Spleen (tissue), 7 donors: ENCODE data around the gene OR52K2.
"Not testable (repeated sequence)": the region's sequence is repeated elsewhere in the genome, so short reads cannot be mapped to it uniquely, and the experiment has no call there.

Source experiments
- CTCF ChIP-seq, 11 experiments: fragments of 200-600 bp in 7 of 11; fragments of 450-650 bp in 4 of 11; sonication (generic) in 4 of 11; IDR thresholded peaks in 8 of 11; conservative IDR thresholded peaks in 3 of 11; 1 replicate in 7 of 11; 2 replicates in 4 of 11; pipeline versions ENCODE4 v1.4.0 to v1.8.0; 2016 to 2021; ENCODE audit warnings: antibody characterized with exemption in 11 of 11, inconsistent platforms in 4 of 11, mild to moderate bottlenecking in 1 of 11
- POLR2A ChIP-seq, 3 donors: fragments of 450-650 bp; IDR thresholded peaks; one replicate each; pipeline ENCODE4 v1.5.1; 2017; ENCODE audit warnings: antibody characterized with exemption in 3 of 3, mild to moderate bottlenecking in 1 of 3
- POLR2AphosphoS5 ChIP-seq, 3 donors: sonication (generic); formaldehyde crosslinking; IDR thresholded peaks; one replicate each; pipeline ENCODE4 v1.5.1; 2017; ENCODE audit warnings: antibody characterized with exemption in 3 of 3
- donor health status: DM: no; HTN: no; CAD: no; lungs with moderate emphysema.
- donor health status: DM: no; HTN: no; CAD: no.
- donor health status: DM: no; HTN: no; CAD: no.

- TF ChIP-seq CTCF (IDR thresholded peaks at IDR 0.05 in 8 of 11, conservative IDR thresholded peaks at IDR 0.05 in 3 of 11); POLR2AphosphoS5 (IDR thresholded peaks at IDR 0.05); POLR2A (IDR thresholded peaks at IDR 0.05): not testable (repeated sequence)
Observed at GRCh38 chr11:4491405-4491804, 42.3 kb downstream of the OR52K2 start.
